Activated naive CD8-positive, alpha-beta T cell treated with anti-CD3 and anti-CD28 coated beads, Interleukin-2, amount 50 U/mL, for 16 hours (primary cell): ENCODE results near the gene TGM1.
"Not testable (repeated sequence)": the region's sequence is repeated elsewhere in the genome, so short reads cannot be mapped to it uniquely, and the experiment has no call there.

Source experiments
- DNase-seq: peaks from one replicate; pipeline ENCODE4 v3.0.0-alpha.2; 2020; ENCODE audit warnings: low read depth, low spot score

TGM1 gene

DNA sequence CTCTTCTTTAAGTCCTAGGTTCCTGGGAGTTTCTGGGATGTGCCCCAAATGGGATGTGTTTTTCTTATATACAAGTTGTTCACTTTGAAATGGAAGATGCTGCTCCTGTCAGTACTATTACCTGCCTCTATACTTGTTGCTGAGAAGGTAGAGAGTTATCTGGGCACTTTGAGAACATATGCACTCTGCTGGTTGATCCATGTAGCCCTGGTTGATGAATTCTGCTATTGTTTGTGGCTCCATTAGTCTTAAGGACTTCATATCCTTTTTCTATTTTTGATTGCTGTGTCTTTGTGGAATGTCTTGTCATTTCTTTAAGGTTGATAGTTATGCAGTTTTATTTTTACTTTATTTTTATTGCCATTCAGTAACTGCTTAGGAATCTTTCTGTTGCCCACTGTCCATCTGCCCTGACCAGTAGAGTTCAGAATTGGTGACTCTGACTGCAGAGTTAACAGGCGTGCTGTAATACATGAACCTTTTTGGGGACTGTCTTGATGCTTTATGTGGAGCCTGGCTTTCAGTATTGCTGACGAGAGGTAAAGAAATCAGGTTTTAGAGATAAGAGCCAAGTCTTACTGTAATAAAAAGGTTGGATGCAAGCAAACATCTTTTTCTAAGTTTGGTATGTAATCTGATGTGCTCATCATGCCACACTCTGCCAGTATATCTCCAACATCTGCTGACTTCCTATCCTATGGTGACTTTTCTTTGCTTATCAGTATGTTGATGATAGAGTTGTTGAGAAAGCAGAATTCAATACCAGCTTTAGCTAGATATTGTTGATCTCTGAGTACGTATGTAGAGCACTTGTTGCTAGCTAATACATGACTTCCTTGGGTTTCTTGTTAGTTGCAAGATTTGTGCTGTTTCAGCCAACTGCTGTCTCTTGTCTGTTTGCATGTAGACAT lies 28.6 kb downstream of the TGM1 start:
- DNase-seq = no peak

GRCh38 chr14:24233538-24233866 lies 29.5 kb downstream of the TGM1 start:
- no peak for DNase-seq

DNA sequence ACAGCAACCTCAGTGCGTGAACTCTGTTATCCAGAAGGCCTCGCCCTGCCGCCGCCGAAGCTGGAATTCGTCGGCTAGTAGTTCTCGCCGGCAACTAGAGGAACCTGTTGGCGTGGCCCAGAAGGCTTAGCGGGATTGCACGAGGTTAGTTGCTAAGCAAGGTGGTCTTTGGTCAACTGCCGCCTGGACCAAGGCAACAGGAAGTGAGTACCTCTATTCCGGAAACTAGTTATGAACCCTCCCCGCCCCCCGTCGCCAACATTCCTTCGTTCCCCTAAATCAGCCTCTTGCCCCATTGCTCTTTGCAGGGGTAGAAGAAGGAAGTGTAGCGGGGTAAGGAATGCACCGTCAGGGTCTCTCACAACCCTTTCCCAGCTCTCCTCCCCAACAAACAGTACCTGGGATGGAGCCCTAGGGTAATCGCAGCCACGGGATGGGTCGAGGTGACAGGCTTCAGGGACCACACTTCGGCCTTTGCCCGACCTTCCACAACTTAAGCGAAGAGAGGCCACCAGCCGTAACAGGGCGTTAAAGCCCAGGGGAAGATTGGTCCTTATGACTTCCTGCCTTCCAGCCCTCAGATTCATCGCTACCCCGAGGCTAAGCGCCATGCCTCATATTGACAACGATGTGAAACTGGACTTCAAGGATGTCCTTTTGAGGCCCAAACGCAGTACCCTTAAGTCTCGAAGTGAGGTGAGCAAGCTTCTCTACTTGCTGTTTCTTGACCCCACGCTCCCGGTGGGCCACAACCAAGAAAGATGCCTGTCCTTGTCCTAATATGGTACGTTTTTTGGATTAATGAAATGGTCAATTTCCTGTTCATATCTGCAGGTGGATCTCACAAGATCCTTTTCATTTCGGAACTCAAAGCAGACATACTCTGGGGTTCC lies 30.1 kb downstream of the TGM1 start, which contains the start of gene GMPR2:
Gene GMPR2, plus strand, starts transcription at position 285 of the 893 bp plus-strand sequence. Its CDS starts 325 bp downstream, at position 610.
- no peak for DNase-seq

DNA sequence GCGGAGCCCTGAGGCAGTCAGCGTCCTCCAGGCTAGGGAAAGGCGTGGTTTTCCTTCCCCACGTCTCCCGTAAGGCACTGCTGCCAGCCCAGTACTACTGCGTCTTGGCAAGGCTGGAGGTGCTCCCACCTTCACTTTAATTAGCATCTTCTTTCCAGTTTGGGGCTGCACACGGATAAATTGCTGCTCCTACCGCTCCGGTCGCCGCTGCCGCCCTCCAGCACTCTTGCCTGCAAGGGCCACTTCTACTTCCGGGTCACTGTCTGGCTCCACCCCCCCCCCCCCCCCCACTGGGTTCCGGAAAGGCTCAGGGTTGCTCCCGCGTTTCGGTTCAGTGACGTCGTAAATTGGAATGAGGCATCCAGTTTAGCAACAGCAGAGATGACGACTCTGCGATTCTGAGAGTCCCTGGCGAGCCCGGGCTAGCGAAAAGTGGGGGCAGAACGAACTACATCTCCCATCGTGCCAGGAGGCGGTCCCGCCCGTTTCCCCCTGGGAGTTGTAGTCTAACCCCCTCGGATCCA lies 30.8 kb downstream of the TGM1 start, which contains the start of gene NEDD8:
Gene NEDD8, minus strand, starts transcription at position 247 of the 524 bp plus-strand sequence. Its CDS starts 100 bp downstream, at position 147.
- DNase-seq = peak; percentile 74

- DNase-seq = no peak
These were observed 31.5 kb downstream of the TGM1 start for GRCh38 chr14:24231263-24232120.

DNA sequence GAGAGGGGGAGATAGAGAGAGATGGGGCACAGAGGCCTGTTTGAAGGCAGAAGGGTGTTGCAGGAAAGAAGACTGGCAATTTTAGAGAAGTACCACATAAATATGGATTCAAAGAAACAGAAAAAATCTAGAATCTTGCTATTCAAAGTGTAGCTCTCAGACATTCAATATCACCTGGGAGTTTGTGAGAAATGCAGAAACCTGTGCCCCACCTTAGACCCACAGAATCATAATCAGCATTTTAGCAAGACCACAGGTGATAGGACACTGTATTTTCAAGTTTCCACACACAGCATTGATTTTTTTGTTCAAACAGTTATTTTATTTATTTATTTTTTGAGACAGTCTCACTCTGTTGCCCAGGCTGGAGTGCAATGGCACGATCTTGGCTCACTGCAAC lies 34.1 kb downstream of the TGM1 start:
- no peak for DNase-seq

DNA sequence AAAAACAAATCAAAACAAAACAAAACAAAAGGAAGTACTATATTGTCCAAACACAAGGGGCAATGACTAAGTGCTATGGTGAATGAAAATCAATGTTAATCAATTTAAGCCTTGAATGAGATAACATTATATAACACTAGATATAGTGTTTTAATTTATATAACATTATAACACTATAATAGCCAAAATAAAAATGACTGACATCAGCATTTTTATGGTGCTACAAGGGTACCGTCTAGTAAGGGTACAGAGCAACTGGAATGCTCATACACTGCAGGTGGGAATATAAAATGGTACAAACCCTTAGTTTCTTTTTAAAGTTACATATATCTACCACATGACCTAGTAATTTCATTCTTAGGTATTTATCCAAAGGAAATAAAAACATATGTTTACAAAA lies 36.5 kb downstream of the TGM1 start:
- no peak for DNase-seq

DNA sequence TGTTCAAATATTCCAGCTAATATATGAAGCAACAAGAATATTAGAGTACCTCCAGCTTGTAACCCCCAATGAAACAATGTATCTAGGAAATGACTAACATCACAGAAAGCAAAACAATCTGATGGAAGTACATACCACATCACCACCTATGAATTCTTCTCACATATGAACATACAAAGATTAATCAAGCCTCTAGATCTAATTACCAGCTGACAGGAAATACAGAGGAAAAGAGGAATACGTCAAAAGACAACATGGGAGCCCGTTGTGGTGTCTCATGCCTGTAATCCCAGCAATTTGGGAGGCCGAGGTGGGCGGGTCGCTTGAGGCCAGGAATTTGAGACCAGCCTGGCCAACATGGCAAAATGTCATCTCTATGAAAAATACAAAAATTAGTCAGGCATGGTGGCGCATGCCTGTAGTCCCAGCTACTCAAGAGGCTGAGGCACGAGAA lies 38.3 kb downstream of the TGM1 start:
- no peak for DNase-seq

- not testable (repeated sequence) for DNase-seq
These were observed 40.0 kb downstream of the TGM1 start for GRCh38 chr14:24222987-24223386.

DNA sequence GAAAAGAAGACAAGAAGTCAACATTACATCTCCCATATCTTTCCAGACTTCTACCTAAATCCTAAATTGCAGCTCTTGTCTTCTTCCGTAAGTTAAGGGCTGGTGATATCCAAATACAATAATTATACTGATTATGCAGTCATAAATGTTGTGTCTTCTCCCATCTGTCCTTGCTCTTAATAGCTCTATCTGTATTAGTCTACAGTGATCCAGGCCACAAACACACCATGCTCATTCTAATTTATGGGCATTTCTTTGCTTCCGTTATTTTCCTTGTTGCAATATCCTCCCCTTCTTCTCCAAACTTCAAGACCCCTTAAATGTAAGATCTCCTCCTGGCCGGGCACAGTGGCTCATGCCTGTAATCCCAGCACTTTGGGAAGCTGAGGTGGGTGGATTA lies 43.5 kb downstream of the TGM1 start:
- DNase-seq = no peak

DNA sequence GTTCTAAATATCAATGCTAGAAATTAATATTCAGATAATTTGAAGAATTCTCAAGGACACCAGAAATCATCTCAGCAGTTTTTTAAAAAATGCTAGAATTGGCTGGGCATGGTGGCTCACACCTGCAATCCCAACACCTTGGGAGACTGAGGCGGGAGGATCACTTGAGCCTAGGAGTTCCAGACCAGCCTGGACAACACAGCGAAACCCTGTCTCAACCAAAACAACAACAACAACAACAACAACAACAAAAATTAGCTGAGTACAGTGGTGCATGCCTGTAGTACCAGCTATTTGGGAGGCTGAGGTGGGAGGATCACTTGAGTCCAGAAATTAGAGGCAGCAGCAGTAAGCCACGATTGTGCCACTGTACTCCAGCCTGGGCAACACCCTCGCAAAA lies 43.9 kb downstream of the TGM1 start:
- DNase-seq = no peak

- not testable (repeated sequence) for DNase-seq
These were observed 46.1 kb downstream of the TGM1 start for GRCh38 chr14:24216876-24217275.

- no peak for DNase-seq
These were observed 46.7 kb downstream of the TGM1 start for GRCh38 chr14:24216345-24216699.

DNA sequence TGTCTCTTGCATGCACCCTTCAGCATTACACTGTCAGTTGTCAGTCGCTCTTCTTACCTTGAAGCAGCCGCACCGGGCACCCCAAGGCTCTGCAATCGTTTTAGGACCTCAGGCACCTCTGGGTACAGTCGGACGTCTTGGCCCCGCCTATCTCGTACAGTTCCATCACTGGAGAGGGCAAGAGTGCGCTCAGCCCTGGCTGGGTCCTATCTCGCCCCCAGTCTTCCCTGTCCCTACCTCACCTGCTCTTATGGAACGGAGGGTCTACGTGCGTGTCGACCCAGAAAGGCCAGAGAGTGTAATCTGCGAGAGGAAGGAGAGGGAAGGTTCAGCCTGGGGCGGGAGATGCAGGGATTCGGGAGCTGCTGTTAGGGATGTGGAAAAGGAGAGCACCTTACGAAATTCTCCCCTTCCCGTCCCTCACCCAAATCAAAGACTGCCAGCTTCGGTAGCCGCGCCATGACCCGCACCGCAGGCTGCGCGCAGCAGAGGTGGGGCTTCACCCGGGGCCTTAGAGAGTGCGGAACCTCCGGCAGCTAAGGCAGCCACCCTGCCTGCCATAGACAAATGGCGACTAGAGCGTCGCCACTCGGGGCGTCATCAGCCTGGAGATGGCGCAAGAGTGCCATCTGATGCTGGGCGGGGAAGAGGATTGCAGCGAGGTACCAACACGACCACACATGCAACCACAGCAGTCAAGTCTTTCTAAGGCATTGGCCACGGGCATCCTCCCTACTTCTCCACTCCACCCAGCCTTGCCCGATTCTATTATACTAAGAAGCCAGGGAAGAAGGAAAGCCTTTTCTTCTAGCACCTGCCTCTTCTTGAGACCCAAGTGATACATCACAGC lies 47.3 kb downstream of the TGM1 start, which contains the start of gene MDP1:
Gene MDP1, minus strand, starts transcription at position 572 of the 850 bp plus-strand sequence. Its CDS starts 111 bp downstream, at position 461.
- DNase-seq = peak; percentile 64

DNA sequence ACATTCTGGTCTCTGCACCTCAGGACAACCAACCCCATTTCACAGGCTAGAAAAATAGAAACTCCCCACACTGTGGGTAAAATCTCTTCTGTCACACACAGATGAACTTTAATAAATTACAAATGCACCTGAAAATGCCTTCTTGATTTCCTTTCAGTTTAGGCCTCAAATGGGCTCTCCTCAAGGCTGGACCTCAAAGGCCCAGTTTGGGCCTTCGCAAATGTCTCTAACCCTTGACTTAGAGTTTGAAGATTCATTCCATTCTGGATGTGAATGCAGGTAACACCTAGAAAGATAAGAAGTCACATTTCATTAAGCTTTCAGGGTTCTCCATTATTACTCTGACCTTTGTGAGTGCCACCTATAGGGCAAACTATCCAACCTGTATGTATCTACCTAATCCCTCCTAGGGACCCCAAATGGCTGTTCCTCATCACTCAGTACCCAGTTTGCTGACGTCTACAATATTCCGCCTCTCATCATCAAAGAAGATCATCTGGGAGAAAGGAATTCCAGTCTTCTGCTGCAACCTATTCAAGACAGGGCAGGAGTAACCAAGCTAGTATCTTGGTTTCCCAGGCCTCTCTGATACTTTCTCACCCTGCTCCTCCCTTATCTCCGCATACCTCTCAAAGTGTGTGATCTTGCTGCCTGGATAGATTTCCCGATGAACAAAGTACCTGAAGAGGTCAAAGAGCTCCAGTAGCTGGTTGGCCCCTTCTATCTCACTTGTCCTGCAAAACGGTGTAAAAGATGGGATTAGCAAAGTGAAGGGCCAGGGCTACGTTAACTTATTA lies 48.9 kb downstream of the TGM1 start:
- DNase-seq = no peak

GRCh38 chr14:24212924-24213865 lies 49.8 kb downstream of the TGM1 start, which contains the start of gene CHMP4A:
Gene CHMP4A, minus strand, starts transcription at chr14:24213488. Its CDS starts 49 bp downstream, at chr14:24213439.
- peak; percentile 96 for DNase-seq

GRCh38 chr14:24211311-24211710 lies 51.7 kb downstream of the TGM1 start:
- no peak for DNase-seq

DNA sequence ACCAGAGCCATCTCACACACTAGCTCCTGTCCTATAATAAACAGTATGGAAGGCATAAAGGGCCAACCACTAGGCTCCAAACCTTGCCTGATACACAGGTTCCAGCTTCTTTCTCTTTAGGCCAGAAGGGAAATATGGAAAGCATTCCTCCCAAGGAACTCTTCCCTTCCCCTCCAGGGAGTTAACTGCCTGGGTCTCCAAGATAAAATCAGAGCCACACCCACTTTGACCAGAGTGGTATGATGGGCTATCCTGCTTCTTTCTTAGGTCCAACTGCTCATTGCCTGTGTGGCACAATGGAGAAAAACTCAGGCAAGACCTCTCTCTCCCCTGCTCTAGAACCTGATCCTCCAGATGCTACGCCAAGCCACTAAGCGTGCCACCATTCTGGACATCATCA lies 55.4 kb downstream of the TGM1 start:
- DNase-seq = no peak
